GM19397 (cell line): ENCODE measurements around the gene FUT3.

Experiments used
- ATAC-seq: cut with Tn5 transposase; IDR thresholded peaks from one replicate; pipeline ENCODE4 v1.9.1; 2021; ENCODE audit warnings: mild to moderate bottlenecking, moderate library complexity; ENCODE audit not compliant: unreplicated experiment

FUT3 gene

DNA sequence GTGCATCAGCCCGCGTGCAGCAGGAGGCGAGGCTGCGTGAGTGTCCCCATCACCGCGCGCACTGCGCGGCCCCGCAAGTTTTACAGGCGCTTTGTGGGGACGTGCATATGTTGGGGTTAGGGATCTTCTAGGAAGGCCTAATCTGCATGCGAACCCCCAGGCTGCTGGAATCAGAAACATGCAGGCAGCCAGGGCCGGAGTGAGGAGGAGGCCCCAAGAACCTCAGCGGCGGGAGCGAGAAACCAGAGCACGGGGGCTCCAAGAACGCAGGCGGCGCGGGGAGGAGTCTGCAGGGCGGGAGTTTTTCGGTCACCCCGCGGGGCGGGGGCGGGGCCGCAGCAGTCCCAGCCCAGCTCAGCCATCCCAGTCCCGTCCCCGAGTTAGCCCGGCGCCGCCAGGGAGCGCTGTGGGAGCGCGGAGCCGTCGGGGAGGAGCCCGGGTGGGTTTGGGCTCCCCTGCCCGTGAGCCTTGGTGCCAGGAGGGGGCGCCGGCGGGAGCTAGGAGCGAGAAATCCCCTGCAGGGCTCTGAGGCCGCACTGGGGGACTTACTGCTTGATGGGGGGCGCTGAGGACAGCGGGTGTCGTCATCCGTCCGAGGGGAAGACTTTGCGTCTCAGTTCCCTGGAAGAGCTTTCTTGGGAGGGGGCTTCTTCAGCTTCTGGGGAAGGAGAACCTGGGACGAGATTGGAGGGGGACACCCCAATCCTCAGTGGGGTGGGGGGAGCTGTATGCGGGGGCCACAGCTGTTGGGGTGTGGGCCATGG is 47.3 kb downstream of the FUT3 start:
- peak; percentile 70 for ATAC-seq

DNA sequence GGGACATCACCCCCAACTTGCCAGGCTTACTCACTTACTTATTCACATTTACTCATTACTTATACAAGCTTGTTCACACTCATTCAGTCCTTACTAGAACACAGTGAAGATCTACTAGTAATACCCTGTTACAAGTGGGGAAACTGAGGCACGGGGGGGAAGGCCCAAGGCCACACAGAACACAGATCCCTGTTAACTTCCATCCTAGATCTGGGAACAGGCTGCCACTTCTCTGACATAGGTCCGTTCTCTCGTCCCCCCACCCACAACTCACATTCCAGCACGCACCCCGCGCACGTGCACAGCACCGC is 47.9 kb downstream of the FUT3 start:
- ATAC-seq, result no peak

DNA sequence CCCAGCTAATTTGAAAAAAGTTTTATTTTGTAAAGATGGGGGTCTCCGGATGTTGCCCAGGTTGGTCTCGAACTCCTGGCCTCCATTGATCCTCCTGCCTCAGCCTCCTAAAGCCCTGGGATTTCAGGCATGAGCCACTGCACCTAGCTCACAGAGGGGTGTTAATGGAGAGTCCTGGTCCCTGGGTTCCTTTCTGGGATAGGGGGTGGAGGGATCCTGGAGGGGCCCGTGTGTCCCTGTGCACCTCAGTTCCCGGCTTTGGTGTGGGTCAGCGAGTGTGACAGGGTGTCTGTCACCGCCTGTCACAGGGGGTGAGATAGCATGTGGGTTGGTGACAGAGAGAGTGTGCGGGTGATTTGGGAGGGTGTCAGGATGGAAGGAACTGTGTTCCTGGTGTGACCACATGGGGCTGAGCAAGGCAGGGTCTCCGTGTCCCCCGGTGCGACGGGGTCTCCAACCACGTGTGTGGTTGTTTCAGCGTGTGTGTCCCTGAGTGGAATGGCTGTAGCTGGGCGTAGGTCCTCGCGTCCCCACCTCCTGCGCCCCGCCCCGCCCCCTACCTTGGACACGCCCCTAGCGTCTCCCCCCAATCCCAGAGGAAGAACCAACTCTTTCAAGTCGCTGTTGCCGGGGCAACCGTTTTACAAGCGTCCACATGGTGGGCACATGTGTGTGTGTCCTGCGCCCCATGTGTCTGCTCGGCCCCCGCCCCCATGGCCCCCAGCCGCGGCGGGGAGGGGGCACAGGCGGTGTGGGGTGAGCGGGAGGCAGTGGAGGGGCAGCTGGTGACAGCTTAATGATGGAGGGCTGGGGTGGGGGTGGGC is 49.2 kb downstream of the FUT3 start:
- no peak for ATAC-seq

DNA sequence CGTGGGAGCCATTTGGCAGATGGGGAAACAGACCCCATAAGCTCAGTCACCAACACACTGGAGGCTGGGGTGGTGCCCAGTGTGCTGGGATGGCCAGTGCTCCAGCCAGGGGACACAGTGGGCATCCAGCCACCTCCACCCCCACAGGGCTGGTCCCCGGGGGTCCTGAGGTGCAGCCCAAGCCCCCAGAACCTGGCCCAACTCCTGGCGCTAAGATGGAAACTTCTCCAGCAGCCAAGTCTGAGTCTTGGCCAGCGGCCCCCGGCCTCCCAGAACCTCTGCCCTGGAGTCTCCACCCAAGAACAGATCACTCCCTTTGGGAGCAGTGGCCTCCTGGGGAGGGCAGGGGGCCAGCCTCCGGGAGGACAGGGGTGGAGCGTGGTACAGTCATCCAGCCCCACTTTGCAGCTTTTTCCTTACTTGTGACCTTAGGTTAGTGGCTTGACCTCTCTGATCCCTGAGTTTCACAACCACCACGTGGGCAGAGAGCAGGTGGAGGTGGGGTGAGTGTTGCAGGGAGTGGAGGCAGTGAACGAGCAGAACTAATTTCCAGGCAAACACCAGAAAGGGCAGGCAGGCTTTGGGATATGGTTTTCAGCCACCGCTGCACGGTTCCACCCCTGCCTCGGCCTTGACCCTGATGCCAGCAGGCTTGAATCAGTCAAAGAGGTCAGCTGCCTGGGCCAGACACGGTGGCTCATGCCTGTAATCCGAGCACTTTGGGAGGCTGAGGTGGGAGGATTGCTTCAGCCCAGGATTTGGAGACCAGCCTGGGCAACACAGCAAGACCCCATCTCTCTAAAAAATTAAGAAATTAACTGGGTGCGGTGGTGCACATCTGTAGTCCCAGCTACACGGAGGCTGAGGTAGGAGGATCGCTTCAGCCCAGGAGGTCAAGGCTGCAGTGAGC is 50.6 kb downstream of the FUT3 start:
- ATAC-seq, result no peak

DNA sequence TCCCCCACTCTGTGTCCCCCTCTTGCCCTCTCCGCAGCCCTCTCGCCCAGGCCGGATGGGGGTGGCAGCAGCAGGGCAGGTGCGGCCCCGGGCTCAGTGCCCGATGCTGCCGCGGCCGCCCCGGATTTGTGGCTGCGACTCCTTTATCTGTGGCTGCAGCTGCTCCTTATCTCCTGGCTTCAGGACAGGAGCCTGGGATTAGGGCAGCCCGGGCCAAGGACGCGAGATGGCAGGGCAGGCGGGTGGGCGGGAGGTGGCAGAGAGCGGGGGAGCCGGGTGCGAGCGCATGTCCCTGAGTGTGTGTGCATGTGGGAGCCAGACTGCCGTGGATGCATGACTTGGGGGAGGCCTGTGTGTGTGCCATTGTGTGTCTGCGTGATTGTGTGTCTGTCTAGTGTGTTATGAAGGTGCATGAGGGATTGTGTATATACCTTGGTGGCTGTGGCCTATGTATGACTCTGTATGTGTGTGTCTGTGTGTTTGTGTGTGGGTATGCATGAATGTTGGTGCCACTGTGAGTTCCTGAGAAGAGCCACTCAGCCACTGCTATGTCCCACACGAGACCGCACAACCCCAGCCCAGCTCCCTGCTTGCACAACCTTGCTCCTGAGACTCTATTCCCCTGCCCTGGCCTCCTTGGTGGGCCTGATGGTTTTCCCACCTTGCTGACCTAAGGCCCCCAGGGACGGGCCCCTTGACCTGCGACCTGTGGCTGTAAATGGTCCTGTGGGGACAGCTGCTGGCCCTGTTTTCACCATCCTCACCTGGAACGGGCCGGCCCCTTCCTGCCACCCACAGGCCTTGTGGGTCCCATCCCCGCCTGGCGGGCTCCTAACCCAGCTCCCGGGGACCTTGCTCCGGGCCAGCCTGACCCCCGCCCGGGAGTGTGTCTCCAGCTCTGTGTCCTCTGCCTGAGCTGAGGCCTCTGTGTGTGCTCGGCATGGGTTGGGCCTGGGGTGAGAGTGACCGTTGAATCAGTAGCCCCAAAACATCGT is 51.7 kb downstream of the FUT3 start:
- ATAC-seq, result no peak

DNA sequence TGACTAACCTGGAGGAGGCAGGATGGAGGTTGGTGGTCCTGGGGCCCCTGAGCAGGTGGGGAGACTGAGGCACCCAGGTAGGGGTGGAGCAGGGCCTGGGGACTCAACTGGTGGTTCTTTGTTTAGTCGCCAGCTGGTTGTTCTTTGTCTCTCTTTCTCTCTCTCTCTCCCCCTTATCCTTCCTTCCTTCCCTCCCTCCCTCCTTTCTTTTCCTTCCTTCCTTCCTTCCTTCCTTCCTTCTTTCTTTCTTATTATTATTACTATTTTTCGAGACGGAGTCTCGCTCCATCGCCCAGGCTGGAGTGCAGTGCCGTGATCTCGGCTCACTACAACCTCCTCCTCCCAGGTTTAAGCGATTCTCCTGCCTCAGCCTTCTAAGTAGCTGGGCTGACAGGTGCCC is 53.0 kb downstream of the FUT3 start:
- no peak for ATAC-seq

DNA sequence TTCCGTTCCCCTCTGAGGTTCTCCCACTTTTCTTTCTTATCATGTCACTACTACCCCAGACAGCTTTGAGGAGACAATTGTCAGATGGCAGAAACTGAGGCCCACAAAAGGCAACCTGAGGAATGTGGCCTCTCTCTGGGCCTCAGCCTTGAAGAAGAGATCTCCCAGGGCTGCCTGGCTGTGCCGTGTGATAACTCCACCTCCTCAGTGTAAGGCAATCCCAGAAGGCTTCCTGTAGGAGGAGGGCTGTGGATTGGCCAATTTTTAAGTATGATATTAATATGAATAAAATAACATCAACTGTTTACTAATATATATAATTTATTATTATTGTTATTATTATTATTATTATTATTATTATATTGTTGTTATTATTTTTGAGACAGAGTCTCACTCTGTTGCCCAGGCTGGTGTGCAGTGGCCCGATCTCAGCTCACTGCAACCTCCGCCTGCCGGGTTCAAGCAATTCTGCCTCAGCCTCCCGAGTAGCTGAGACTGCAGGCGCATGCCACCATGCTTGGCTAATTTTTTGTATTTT is 55.8 kb downstream of the FUT3 start:
- no peak for ATAC-seq

DNA sequence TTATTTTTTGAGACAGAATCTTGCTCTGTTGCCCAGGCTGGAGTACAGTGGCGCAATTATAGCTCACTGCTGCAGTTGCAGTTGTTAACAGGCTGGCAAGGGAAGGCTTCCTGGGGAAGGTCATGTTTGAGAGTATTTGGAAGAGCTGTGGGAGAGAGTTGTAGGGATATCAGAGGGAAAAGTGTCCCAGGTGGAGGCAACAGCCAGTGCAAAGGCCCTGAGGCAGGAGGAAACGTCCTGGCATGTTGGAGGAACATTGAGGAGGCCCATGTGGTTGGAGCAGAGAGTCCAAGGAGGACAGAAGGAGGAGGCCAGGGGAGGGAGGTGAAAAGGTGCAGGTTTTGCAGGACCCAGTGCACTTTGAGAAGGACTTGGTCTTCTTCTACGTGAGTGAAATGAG is 58.1 kb downstream of the FUT3 start:
- no peak for ATAC-seq
